NCI-H187 (cell line): ENCODE measurements around the gene XYLT2.
"Not testable (repeated sequence)": the region's sequence is repeated elsewhere in the genome, so short reads cannot be mapped to it uniquely, and the experiment has no call there.

Experiments
- DNase-seq, 2 experiments: peaks; one replicate each; lab custom pipeline; 2025; lab: John Stamatoyannopoulos, UW

The XYLT2 gene

GRCh38 chr17:50389534-50389933, 43.6 kb downstream of the XYLT2 start:
- DNase-seq = no peak

DNA sequence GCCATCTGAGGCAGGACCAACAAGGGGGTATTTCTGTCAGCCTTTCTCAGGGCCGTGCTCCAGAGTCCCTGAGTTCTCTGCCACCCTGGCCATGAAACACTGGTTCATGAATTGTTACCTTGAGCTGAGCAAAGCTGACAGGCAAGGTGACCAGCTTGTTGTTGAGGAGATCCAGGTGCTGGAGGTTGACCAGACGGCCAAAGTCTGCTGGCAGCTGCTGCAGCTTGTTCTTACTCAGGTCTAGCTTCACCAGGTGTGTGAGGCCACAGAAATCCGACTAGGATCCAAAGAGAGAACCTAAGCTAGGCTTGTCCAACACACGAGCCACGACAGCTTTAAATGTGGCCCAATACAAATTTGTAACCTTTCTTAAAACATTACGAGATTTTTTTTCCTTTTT, 46.7 kb downstream of the XYLT2 start:
- DNase-seq = no peak

- DNase-seq = no peak
Observed at GRCh38 chr17:50393700-50394099, 47.8 kb downstream of the XYLT2 start.

DNA sequence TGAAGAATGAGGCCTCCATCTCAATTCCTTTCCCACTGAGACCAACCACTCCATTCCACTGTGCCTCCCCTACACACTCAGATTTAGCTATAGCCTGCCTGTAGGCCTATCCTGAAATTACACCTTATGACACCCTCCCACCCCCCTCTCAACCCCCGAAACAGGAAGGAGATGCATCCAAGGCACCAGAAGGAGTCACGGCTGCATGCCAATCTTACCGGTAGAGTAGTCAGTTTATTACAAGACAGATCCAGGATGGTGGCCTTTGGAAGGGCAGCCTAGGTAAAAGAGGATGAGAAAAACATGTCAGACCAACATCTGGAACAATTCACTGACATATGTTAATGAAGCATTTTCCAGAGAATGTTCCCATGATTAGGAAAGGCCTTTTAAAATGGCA, 48.8 kb downstream of the XYLT2 start:
- DNase-seq = no peak

GRCh38 chr17:50396261-50397110, 50.6 kb downstream of the XYLT2 start:
- DNase-seq = no peak

DNA sequence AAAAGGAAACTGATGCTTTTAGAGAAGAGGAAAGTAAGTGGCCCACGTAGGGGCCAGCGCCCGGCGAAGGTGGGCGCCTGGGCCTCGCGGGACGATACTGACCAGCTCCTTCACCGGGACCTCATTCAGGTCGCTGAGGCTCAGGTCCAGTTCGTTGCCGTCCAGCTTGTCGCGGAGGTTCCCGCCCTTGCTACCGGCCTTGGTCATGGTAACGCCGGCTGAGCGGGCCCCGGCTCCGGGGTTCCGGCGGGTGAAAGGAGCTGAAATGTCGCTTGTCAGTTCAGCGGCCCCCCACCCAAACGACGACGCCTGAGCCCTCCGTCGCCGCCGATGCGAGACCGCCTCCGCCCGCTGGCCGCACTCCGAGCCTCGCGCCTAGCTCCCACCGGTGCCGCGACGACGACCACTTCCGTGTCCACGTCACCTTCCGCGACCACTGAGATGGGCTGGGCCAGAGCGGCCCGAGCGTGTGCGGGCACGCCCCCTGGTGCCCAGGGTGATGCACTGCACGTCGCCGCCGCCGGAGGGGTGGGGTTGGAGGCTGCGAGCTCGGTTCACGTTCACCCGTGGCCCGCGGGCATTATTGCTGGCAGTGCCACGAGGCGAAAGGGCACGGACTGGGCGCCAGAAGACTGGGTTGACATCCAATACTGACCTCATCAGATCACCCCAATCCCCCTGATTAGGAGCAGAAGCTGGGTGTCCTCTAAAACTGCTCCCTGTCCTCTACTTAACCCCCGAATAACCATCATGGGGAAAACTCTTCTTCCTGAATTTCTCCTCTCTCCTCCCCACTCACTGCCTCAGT, 51.4 kb downstream of the XYLT2 start, which contains the start of gene LRRC59:
Gene LRRC59 (minus strand): TSS at position 413 of the 808 bp plus-strand sequence. CDS start 206 bp downstream, at position 207.
- DNase-seq = peak; percentile 23 to 64

- DNase-seq = no peak
Observed at GRCh38 chr17:50397919-50398285, 52.0 kb downstream of the XYLT2 start.

DNA sequence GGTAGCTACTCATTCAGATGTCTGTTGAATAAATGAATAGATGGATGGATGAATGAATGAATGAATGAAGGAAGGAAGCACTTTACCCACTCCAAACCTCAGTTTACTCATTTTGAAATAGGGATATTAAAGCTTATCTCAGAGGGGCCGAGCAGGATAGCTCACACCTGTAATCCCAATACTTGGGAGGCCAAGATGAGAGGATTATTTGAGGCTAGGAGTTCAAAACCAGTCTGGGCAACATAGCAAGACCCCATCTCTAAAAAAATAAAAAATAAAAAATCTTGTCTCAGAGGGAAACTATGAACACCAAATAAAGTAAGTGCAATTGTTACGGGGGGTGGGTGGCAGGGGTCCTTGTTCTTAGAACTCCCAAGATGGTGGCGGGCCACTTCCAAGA, 52.7 kb downstream of the XYLT2 start:
- DNase-seq = not testable (repeated sequence)

DNA sequence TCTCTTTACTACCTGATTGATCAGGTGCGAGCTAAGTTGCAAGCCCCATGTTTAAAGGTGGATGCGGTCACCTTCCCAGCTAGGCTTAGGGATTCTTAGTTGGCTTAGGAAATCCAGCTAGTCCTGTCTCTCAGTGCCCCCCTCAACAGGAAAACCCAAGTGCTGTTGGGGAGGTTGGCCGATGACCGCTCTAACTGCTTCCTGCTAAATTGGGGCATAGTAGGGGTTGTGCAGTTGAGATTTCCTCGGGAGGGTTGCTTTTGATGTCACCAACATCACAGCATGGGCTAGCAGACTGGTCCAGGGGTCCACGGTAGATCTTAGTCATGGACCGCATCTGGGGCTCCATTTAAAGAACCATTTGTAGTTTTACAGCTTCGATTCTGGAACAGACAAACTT, 53.7 kb downstream of the XYLT2 start:
- DNase-seq = not testable (repeated sequence)

DNA sequence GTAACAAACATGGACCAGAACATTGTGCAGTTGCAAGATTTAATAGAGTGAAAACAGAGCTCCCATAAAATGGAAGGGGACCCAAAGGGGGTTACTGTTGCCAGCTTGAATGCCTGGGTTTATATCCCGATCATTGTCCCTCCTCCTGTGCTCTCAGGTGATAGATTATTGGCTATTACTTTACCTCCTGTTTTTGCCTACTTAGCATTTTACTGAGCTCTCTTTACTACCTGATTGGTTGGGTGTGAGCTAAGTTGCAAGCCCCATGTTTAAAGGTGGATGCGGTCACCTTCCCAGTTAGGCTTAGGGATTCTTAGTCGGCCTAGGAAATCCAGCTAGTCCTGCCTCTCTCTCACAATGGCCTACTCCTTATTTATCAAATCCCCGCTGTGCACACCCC, 59.4 kb downstream of the XYLT2 start:
- not testable (repeated sequence) for DNase-seq

DNA sequence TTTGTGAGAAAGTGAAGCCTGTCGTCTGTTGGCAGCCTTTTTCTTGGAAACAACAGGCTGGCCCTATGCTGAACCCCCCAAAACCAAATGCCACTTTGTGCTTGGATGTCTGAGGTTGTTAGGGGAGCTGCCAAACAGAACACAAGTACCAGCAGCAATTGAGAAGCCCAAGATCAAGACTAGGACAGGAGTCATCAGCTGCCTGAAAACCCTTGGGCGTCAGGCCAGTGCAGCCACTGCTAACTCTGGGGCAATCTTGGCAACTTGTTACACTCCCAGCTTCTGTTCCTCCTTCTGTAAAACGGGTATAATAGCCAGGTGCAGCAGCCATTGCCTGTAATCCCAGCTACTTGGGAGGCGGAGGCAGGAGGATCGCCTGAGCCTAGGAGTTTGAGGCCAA, 60.7 kb downstream of the XYLT2 start:
- DNase-seq = no peak

GRCh38 chr17:50407921-50408320, 62.0 kb downstream of the XYLT2 start:
- no peak for DNase-seq
